LNCAP (cell line): ENCODE measurements around the gene CCDC187.

Experiments used
- TF ChIP-seq, protein P1 (sequence below): fragments of 450-650 bp; IDR thresholded peaks from 2 replicates; pipeline ENCODE4 v1.5.1; 2017; ENCODE audit warnings: mild to moderate bottlenecking

Gene CCDC187

DNA sequence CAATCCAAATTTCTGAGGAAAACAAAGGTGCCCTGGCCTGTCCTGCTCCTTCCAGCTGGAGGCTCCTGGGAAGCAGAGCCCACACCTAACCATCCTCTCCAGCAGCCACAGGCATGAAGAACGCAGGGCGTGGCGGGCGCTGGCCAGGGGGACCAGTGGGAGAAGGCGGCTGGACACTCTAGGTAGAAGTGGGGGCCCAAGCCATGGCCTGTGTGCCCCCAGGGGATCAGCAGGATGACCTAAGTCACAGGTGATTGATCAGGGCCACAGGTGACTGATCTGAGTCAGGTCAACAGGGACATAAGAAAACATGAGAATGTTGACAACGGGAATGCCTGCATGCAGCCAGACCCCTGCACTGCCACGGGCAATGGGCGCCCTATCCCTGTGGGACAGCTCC is 61.6 kb downstream of the CCDC187 start:
- TF ChIP-seq, protein P1, sequence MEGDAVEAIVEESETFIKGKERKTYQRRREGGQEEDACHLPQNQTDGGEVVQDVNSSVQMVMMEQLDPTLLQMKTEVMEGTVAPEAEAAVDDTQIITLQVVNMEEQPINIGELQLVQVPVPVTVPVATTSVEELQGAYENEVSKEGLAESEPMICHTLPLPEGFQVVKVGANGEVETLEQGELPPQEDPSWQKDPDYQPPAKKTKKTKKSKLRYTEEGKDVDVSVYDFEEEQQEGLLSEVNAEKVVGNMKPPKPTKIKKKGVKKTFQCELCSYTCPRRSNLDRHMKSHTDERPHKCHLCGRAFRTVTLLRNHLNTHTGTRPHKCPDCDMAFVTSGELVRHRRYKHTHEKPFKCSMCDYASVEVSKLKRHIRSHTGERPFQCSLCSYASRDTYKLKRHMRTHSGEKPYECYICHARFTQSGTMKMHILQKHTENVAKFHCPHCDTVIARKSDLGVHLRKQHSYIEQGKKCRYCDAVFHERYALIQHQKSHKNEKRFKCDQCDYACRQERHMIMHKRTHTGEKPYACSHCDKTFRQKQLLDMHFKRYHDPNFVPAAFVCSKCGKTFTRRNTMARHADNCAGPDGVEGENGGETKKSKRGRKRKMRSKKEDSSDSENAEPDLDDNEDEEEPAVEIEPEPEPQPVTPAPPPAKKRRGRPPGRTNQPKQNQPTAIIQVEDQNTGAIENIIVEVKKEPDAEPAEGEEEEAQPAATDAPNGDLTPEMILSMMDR, result no peak

DNA sequence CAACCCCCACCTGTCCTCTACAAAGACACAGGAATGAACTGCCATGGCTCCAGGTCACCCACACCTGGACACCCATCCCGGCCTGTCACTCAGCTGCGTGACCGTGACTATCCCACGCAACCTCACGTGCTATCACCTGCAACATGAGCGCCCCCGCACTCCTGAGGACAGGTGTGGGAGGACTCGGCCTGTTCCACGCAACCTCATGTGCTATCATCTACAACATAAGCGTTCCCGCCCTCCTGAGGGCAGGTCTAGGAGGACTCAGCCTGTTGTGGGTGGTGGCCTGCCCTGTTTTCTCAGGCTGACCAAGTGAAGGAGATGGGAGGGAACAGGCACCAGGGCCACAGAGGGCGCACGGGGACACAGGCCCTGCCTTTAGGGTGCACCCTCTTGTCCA is 62.4 kb downstream of the CCDC187 start:
- TF ChIP-seq, protein P1, result no peak

DNA sequence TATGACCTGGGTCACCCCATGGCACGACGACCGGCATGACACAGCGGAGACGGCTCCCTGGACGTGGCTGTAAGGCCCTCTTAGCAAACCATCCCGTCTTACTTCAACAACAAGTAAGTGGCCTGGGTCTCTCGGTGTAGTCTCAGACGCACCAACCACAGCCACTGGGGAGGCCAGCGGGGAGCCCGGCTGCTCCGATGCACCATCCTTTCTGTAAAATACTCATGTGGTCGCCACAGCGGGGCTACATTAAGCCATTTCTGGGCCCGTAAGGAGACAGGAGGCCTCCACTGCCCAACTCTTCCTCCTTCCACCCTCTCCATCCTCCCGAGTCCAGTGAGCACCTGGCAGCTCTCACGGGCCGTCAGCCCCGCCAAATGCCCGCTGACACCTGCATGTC is 63.0 kb downstream of the CCDC187 start:
- TF ChIP-seq, protein P1, result no peak

DNA sequence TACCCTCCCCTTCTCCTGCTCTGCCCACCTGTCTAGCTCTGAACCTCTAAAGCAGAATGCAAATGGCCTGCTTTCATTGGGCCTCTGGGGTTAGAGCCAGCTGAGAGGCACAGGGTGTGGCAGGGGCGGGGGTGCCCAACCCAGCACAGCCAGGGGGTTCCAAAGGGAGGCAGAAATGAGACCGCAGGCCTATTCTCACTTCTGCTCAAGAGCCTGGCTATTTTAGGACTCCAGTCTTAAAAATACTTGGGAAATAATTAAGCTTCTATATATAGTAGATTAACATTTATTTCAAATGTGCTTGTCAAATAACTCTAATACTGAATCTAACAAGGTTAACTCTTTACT is 63.9 kb downstream of the CCDC187 start:
- TF ChIP-seq, protein P1, result no peak

DNA sequence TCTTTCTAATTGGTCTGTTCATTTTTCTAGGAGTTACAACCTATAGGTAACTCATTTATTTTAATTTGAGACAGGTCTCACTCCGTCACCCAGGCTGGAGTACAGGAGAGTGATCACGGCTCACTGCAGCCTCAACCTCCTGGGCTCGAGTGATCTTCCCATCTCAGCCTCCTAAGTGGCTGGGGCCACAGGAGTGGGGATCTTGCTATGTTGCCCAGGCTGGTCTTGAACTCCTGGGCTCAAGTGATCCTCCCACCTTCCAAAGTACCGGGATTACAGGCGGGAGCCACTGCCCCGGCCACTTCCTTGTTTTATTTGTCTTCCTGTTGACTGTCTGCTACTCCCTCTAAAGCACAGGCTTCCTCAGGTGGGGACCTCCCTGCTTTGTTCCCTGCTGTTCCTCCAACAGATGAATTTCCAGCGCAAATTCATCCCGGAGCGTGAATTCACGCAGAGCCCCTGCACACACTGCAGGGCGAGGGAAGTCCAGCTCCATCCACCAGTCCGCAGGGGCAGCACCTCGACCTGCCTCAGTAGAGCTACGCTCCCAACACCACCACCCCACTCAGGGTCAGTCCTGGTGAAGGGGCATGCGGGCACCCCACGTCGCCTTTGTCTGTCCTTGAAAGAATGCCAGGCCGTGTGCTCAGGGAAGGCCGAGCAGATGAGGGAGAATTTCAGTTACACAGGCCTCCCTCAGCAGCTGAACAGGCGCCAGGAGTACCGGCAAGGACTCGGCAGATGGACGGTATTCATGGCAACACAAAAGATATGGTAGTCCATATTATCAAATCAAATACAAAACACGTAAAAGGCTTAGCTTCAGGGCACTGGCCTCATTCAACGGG is 64.5 kb downstream of the CCDC187 start:
- TF ChIP-seq, protein P1, result no peak

DNA sequence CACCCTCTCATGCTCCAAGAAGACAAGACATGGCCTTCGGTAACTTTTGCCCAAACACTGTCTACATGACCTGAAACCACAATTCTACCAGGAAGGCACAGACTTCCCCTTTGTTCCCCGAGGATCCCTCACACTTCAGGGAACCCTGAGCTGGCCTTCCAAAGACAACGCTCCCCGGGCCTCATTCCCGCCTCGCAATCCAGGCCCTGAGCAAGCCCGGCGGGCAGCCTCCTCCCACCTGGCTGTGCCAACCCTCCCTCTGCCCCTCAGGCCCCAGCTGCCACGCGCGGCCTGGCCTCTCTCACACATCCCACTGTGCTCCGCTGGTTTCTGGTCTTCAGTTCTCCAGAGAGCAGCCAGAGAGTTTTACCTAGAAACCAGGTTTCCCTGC is 65.6 kb downstream of the CCDC187 start:
- TF ChIP-seq, protein P1, result no peak

DNA sequence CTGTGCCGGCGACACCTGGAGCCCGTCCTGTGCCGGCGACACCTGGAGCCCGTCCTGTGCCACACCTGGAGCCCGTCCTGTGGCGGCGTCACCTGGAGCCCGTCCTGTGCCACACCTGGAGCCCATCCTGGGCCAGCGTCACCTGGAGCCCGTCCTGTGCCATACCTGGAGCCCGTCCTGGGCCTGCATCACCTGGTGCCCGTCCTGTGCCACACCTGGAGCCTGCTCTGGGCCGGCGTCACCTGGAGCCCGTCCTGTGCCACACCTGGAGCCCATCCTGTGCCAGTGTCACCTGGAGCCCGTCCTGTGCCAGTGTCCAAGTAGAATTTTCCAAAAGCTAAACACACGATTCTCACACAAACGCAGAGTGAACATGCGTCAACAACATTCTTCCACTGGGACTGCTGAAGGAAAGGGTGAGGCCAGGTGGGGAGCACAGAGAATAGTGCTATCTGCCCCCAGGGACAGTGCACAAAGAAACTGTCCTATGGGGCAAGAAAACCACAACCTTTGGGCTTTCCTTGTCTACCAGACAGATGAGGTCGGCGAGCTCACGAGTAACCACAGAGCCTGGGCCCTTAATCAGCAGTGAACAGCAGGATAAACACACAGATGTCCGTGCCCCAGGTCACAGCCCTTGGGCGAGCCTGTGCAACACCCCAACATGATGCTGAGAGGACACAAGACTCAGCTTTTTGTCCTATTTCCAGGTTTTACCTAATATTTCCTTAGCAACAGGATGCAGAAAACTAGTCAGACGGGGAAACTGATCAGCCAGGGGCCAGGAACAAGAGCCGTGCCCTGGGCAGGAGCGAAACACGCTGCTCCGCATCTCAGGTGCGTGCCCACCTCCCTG is 66.2 kb downstream of the CCDC187 start:
- TF ChIP-seq, protein P1, result no peak
